NCI-H2081 (cell line): Measurements from ENCODE around the gene SDK1.

Experiments used
- DNase-seq, 2 experiments: peaks; one replicate each; lab custom pipeline; 2025; lab: John Stamatoyannopoulos, UW

SDK1 gene

GRCh38 chr7:3986927-3987326 is 685.9 kb downstream of the SDK1 start:
- DNase-seq = no peak

GRCh38 chr7:3987426-3987927 is 686.4 kb downstream of the SDK1 start:
- no peak for DNase-seq

GRCh38 chr7:3989723-3990122 is 688.7 kb downstream of the SDK1 start:
- no peak for DNase-seq

GRCh38 chr7:3991731-3992231 is 690.7 kb downstream of the SDK1 start:
- no peak for DNase-seq

GRCh38 chr7:3992841-3993240 is 691.8 kb downstream of the SDK1 start:
- no peak for DNase-seq

GRCh38 chr7:3994764-3995163 is 693.7 kb downstream of the SDK1 start:
- DNase-seq = no peak

- DNase-seq = no peak
These were observed 694.1 kb downstream of the SDK1 start for GRCh38 chr7:3995187-3995586.

- DNase-seq = no peak
These were observed 697.0 kb downstream of the SDK1 start for GRCh38 chr7:3998060-3998459.

GRCh38 chr7:4000139-4000538 is 699.1 kb downstream of the SDK1 start:
- no peak for DNase-seq

- no peak for DNase-seq
These were observed 699.9 kb downstream of the SDK1 start for GRCh38 chr7:4000934-4001333.

- no peak for DNase-seq
These were observed 700.7 kb downstream of the SDK1 start for GRCh38 chr7:4001742-4002141.

GRCh38 chr7:4003503-4003902 is 702.5 kb downstream of the SDK1 start:
- DNase-seq = no peak

- DNase-seq = peak; percentile 50 to 80
These were observed 705.6 kb downstream of the SDK1 start for GRCh38 chr7:4006687-4007086.

- DNase-seq = no peak
These were observed 708.4 kb downstream of the SDK1 start for GRCh38 chr7:4009211-4010060.

GRCh38 chr7:4010061-4010605 is 709.1 kb downstream of the SDK1 start:
- no peak for DNase-seq

GRCh38 chr7:4010923-4011656 is 710.0 kb downstream of the SDK1 start:
- DNase-seq = no peak

- DNase-seq = no peak
These were observed 712.7 kb downstream of the SDK1 start for GRCh38 chr7:4013793-4014192.

- DNase-seq = peak in 1 of 2 experiments; percentile 20
These were observed 713.4 kb downstream of the SDK1 start for GRCh38 chr7:4014346-4015050.

- DNase-seq = no peak
These were observed 714.3 kb downstream of the SDK1 start for GRCh38 chr7:4015371-4015770.

- DNase-seq = no peak
These were observed 714.9 kb downstream of the SDK1 start for GRCh38 chr7:4015996-4016395.

- no peak for DNase-seq
These were observed 716.0 kb downstream of the SDK1 start for GRCh38 chr7:4017081-4017480.

GRCh38 chr7:4017785-4018184 is 716.7 kb downstream of the SDK1 start:
- DNase-seq = no peak
